Effector memory CD8-positive, alpha-beta T cell (primary cell): Measurements from ENCODE around the gene MYPN.

Experiments
- ATAC-seq: fragments of 150-1000 bp; cut with Tn5 transposase; replicated peaks from 2 replicates; pipeline ENCODE4 v1.10.0; 2021; ENCODE audit warnings: mild to moderate bottlenecking, moderate library complexity
- DNase-seq, 3 experiments: peaks; one replicate each; pipeline ENCODE4 v3.0.0; 2021
- H3K27ac Mint-ChIP-seq, 2 donors: one replicate each; pipeline ENCODE4 v1.8.0; 2022; ENCODE audit warnings: mild to moderate bottlenecking in 2 of 2, mixed read lengths in 2 of 2, moderate library complexity in 2 of 2
- H3K27me3 Mint-ChIP-seq, 2 donors: one replicate each; pipeline ENCODE4 v1.8.0; 2022; ENCODE audit warnings: mixed read lengths in 2 of 2
- H3K36me3 Mint-ChIP-seq: one replicate; pipeline ENCODE4 v1.8.0; 2022; ENCODE audit warnings: mild to moderate bottlenecking, moderate library complexity, mixed read lengths; ENCODE audit not compliant: insufficient read depth
- H3K4me1 Mint-ChIP-seq, 2 donors: one replicate each; pipeline ENCODE4 v1.8.0; 2022; ENCODE audit warnings: low read depth in 2 of 2, mixed read lengths in 2 of 2
- H3K4me3 Mint-ChIP-seq, 2 donors: one replicate each; pipeline ENCODE4 v1.8.0; 2022; ENCODE audit warnings: mild to moderate bottlenecking in 2 of 2, mixed read lengths in 2 of 2, moderate library complexity in 2 of 2
- H3K9me3 Mint-ChIP-seq, 2 donors: one replicate each; pipeline ENCODE4 v1.8.0; 2022; ENCODE audit warnings: mixed read lengths in 2 of 2

The MYPN gene

GRCh38 chr10:68103901-68104300 is 5.4 kb upstream of the MYPN start:
- no peaks in the 10 kb centered on the region for H3K9me3 Mint-ChIP-seq
- no peaks in the 10 kb centered on the region for H3K36me3 Mint-ChIP-seq
- peaks cover 2 to 4% of the 10 kb centered on the region in 2 donors for H3K4me1 Mint-ChIP-seq
- no peak for ATAC-seq
- H3K27me3 Mint-ChIP-seq: peaks cover 0 to 9% of the 10 kb centered on the region in 2 donors
- H3K4me3 Mint-ChIP-seq: no peak overlapping the region
- DNase-seq: no peak
- no peak overlapping the region for H3K27ac Mint-ChIP-seq

- no peaks in the 10 kb centered on the region for H3K4me1 Mint-ChIP-seq
- ATAC-seq: no peak
- H3K9me3 Mint-ChIP-seq: no peaks in the 10 kb centered on the region
- H3K27ac Mint-ChIP-seq: no peak overlapping the region
- H3K36me3 Mint-ChIP-seq: no peaks in the 10 kb centered on the region
- DNase-seq: no peak
- no peak overlapping the region for H3K4me3 Mint-ChIP-seq
- H3K27me3 Mint-ChIP-seq: peaks cover 0 to 18% of the 10 kb centered on the region in 2 donors
Observed at GRCh38 chr10:68105820-68106219, 3.5 kb upstream of the MYPN start.

GRCh38 chr10:68106656-68107055 is 2.6 kb upstream of the MYPN start:
- H3K36me3 Mint-ChIP-seq: no peaks in the 10 kb centered on the region
- DNase-seq (no peak), ATAC-seq (no peak)
- peaks cover 0 to 18% of the 10 kb centered on the region in 2 donors for H3K27me3 Mint-ChIP-seq
- no peak overlapping the region for H3K4me3 Mint-ChIP-seq
- no peaks in the 10 kb centered on the region for H3K4me1 Mint-ChIP-seq
- H3K9me3 Mint-ChIP-seq: no peaks in the 10 kb centered on the region
- no peak overlapping the region for H3K27ac Mint-ChIP-seq

- Mint-ChIP-seq H3K36me3 (no peaks in the 10 kb centered on the region), H3K27me3 (peaks cover 0 to 18% of the 10 kb centered on the region in 2 donors), H3K27ac (no peak overlapping the region), H3K9me3 (no peaks in the 10 kb centered on the region), H3K4me1 (no peaks in the 10 kb centered on the region), H3K4me3 (no peak overlapping the region)
- ATAC-seq (no peak), DNase-seq (no peak)
Observed at GRCh38 chr10:68107651-68108050, 1.6 kb upstream of the MYPN start.

- Mint-ChIP-seq H3K27ac (no peak overlapping the region), H3K36me3 (no peaks in the 10 kb centered on the region), H3K4me3 (no peak overlapping the region)
Observed at GRCh38 chr10:68108051-68108450, 1.2 kb upstream of the MYPN start.

GRCh38 chr10:68108653-68109052 is 635 bp upstream of the MYPN start:
- H3K27me3 Mint-ChIP-seq: peaks cover 0 to 9% of the 10 kb centered on the region in 2 donors

More at GRCh38 chr10:68108051-68108450, 1.2 kb upstream of the MYPN start:
- Mint-ChIP-seq H3K27me3 (peaks cover 0 to 14% of the 10 kb centered on the region in 2 donors), H3K9me3 (no peaks in the 10 kb centered on the region), H3K4me1 (no peaks in the 10 kb centered on the region)
- DNase-seq (no peak), ATAC-seq (no peak)

GRCh38 chr10:68110027-68110426 is 739 bp downstream of the MYPN start:
- no peaks in the 10 kb centered on the region for H3K36me3 Mint-ChIP-seq
- ATAC-seq (no peak), DNase-seq (no peak)
- no peak overlapping the region for H3K27ac Mint-ChIP-seq
- H3K4me3 Mint-ChIP-seq: no peak overlapping the region
- no peaks in the 10 kb centered on the region for H3K4me1 Mint-ChIP-seq
- no peaks in the 10 kb centered on the region for H3K9me3 Mint-ChIP-seq
- H3K27me3 Mint-ChIP-seq: peaks cover 0 to 11% of the 10 kb centered on the region in 2 donors

More at GRCh38 chr10:68108653-68109052, 635 bp upstream of the MYPN start:
- no peak for DNase-seq
- no peak overlapping the region for H3K4me3 Mint-ChIP-seq
- ATAC-seq: no peak
- no peak overlapping the region for H3K27ac Mint-ChIP-seq
- no peaks in the 10 kb centered on the region for H3K4me1 Mint-ChIP-seq
- H3K9me3 Mint-ChIP-seq: no peaks in the 10 kb centered on the region
- H3K36me3 Mint-ChIP-seq: no peaks in the 10 kb centered on the region

- DNase-seq (no peak), ATAC-seq (no peak)
- Mint-ChIP-seq H3K4me3 (no peak overlapping the region), H3K4me1 (no peaks in the 10 kb centered on the region), H3K9me3 (no peaks in the 10 kb centered on the region), H3K27me3 (peaks cover 8 to 22% of the 10 kb centered on the region in 2 donors), H3K36me3 (no peaks in the 10 kb centered on the region), H3K27ac (no peak overlapping the region)
Observed at GRCh38 chr10:68111584-68111983, 2.3 kb downstream of the MYPN start.

GRCh38 chr10:68112837-68113236 is 3.5 kb downstream of the MYPN start:
- H3K9me3 Mint-ChIP-seq: no peaks in the 10 kb centered on the region
- H3K27me3 Mint-ChIP-seq: peaks cover 8 to 22% of the 10 kb centered on the region in 2 donors
- no peak for ATAC-seq
- H3K4me3 Mint-ChIP-seq: no peak overlapping the region
- H3K36me3 Mint-ChIP-seq: no peaks in the 10 kb centered on the region
- DNase-seq: no peak
- H3K27ac Mint-ChIP-seq: no peak overlapping the region
- no peaks in the 10 kb centered on the region for H3K4me1 Mint-ChIP-seq

GRCh38 chr10:68118657-68119056 is 9.4 kb downstream of the MYPN start:
- Mint-ChIP-seq H3K4me3 (no peak overlapping the region), H3K36me3 (no peaks in the 10 kb centered on the region), H3K9me3 (no peaks in the 10 kb centered on the region), H3K4me1 (peaks cover 0 to 2% of the 10 kb centered on the region in 2 donors), H3K27ac (no peak overlapping the region), H3K27me3 (peaks cover 13 to 32% of the 10 kb centered on the region in 2 donors)
- no peak for DNase-seq
- ATAC-seq: no peak

- Mint-ChIP-seq H3K27ac (no peak overlapping the region), H3K4me1 (peaks cover 0 to 2% of the 10 kb centered on the region in 2 donors), H3K27me3 (peaks cover 0 to 24% of the 10 kb centered on the region in 2 donors), H3K9me3 (no peaks in the 10 kb centered on the region), H3K4me3 (no peak overlapping the region), H3K36me3 (no peaks in the 10 kb centered on the region)
- no peak for ATAC-seq
- no peak for DNase-seq
Observed at GRCh38 chr10:68121020-68121743, 11.9 kb downstream of the MYPN start.

GRCh38 chr10:68121852-68122251 is 12.6 kb downstream of the MYPN start:
- H3K4me1 Mint-ChIP-seq: peaks cover 0 to 2% of the 10 kb centered on the region in 2 donors
- no peak overlapping the region for H3K4me3 Mint-ChIP-seq
- no peak overlapping the region for H3K27ac Mint-ChIP-seq
- DNase-seq: no peak
- H3K27me3 Mint-ChIP-seq: peaks cover 0 to 24% of the 10 kb centered on the region in 2 donors
- H3K9me3 Mint-ChIP-seq: no peaks in the 10 kb centered on the region
- no peaks in the 10 kb centered on the region for H3K36me3 Mint-ChIP-seq
- no peak for ATAC-seq

GRCh38 chr10:68124718-68125117 is 15.4 kb downstream of the MYPN start:
- DNase-seq (no peak), ATAC-seq (no peak)
- Mint-ChIP-seq H3K36me3 (no peaks in the 10 kb centered on the region), H3K9me3 (no peaks in the 10 kb centered on the region), H3K4me3 (no peak overlapping the region), H3K27ac (no peak overlapping the region), H3K4me1 (no peaks in the 10 kb centered on the region), H3K27me3 (peaks cover 0 to 15% of the 10 kb centered on the region in 2 donors)

GRCh38 chr10:68125772-68126171 is 16.5 kb downstream of the MYPN start:
- peaks cover 0 to 9% of the 10 kb centered on the region in 2 donors for H3K27me3 Mint-ChIP-seq
- no peaks in the 10 kb centered on the region for H3K9me3 Mint-ChIP-seq
- no peaks in the 10 kb centered on the region for H3K36me3 Mint-ChIP-seq
- H3K4me1 Mint-ChIP-seq: no peaks in the 10 kb centered on the region
- H3K4me3 Mint-ChIP-seq: no peak overlapping the region
- no peak for ATAC-seq
- no peak for DNase-seq
- H3K27ac Mint-ChIP-seq: no peak overlapping the region
